HL-60 (cell line): Measurements from ENCODE around the gene SSBP1.

Source experiments
- POLR2AphosphoS5 ChIP-seq: IDR thresholded peaks from 2 replicates; pipeline ENCODE4 v1.6.1; 2012; ENCODE audit warnings: low read depth
- TF ChIP-seq, protein P1 (sequence below): IDR thresholded peaks from one replicate; pipeline ENCODE4 v1.5.1; 2011; ENCODE audit warnings: low read length, control low read depth, inconsistent platforms; ENCODE audit not compliant: insufficient read depth
- TF ChIP-seq, protein P2 (sequence below): IDR thresholded peaks from 2 replicates; pipeline ENCODE4 v1.6.1; 2012; ENCODE audit warnings: low read depth; ENCODE audit not compliant: insufficient replicate concordance

DNA sequence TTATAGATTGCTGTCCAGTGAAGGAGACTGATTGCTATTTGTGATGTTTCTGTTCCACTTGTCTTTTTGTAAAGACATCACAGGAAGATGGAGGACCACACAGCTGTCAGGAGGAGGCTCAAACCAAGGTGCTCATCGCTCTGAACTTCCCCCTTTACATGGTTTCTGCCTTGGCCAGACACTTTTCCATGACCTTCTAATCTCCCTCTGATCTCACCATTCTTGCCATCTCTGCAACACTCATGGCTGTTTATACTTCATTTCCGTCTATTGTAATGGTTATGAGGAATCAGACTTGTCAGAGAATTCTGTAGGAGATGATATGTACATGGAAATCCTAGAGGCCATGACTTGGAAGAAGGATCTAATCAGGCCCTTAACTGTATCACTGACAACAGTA lies 50.1 kb downstream of the SSBP1 start:
- TF ChIP-seq, protein P1, sequence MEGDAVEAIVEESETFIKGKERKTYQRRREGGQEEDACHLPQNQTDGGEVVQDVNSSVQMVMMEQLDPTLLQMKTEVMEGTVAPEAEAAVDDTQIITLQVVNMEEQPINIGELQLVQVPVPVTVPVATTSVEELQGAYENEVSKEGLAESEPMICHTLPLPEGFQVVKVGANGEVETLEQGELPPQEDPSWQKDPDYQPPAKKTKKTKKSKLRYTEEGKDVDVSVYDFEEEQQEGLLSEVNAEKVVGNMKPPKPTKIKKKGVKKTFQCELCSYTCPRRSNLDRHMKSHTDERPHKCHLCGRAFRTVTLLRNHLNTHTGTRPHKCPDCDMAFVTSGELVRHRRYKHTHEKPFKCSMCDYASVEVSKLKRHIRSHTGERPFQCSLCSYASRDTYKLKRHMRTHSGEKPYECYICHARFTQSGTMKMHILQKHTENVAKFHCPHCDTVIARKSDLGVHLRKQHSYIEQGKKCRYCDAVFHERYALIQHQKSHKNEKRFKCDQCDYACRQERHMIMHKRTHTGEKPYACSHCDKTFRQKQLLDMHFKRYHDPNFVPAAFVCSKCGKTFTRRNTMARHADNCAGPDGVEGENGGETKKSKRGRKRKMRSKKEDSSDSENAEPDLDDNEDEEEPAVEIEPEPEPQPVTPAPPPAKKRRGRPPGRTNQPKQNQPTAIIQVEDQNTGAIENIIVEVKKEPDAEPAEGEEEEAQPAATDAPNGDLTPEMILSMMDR = no peak
- TF ChIP-seq, protein P2, sequence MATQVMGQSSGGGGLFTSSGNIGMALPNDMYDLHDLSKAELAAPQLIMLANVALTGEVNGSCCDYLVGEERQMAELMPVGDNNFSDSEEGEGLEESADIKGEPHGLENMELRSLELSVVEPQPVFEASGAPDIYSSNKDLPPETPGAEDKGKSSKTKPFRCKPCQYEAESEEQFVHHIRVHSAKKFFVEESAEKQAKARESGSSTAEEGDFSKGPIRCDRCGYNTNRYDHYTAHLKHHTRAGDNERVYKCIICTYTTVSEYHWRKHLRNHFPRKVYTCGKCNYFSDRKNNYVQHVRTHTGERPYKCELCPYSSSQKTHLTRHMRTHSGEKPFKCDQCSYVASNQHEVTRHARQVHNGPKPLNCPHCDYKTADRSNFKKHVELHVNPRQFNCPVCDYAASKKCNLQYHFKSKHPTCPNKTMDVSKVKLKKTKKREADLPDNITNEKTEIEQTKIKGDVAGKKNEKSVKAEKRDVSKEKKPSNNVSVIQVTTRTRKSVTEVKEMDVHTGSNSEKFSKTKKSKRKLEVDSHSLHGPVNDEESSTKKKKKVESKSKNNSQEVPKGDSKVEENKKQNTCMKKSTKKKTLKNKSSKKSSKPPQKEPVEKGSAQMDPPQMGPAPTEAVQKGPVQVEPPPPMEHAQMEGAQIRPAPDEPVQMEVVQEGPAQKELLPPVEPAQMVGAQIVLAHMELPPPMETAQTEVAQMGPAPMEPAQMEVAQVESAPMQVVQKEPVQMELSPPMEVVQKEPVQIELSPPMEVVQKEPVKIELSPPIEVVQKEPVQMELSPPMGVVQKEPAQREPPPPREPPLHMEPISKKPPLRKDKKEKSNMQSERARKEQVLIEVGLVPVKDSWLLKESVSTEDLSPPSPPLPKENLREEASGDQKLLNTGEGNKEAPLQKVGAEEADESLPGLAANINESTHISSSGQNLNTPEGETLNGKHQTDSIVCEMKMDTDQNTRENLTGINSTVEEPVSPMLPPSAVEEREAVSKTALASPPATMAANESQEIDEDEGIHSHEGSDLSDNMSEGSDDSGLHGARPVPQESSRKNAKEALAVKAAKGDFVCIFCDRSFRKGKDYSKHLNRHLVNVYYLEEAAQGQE = no peak
- TF ChIP-seq POLR2AphosphoS5 = no peak
